IMR-90 (cell line): ENCODE results near the gene DZIP3. TPM values are rescaled to one million over a fixed set of nuclear protein-coding genes. Genes with fewer than 3 reads are reported as not detected.

Experiments used
- ATAC-seq: fragments of 200-7000 bp; cut with Tn5 transposase; 2 replicates; pipeline ENCODE4 v1.9.1; 2020; ENCODE audit warnings: low read depth, mild to moderate bottlenecking, moderate library complexity
- BruUV-seq: library from RNA; stranded (reverse); fragments of 400-500 nt; replicated peaks from 2 replicates; lab custom pipeline; 2021; lab: Mats Ljungman, UMichigan
- CTCF ChIA-PET: fragments of 300-600 bp; formaldehyde crosslinking; extraction: SDS; loops from one replicate; lab custom pipeline; 2021; ENCODE audit warnings: antibody characterized with exemption; lab: Yijun Ruan, JAX
- POLR2A ChIA-PET: fragments of 300-600 bp; sonication (Branson Sonifier 250); formaldehyde crosslinking; loops from one replicate; lab custom pipeline; 2022; ENCODE audit warnings: antibody characterized with exemption; ENCODE audit not compliant: unreplicated experiment; lab: Charles Lee
- DNase-seq: peaks from one replicate; pipeline ENCODE4 v3.0.0; 2013
- H2AFZ ChIP-seq: replicated peaks from 2 replicates; pipeline ENCODE3; 2013; ENCODE audit warnings: low read length, mild to moderate bottlenecking; ENCODE audit not compliant: poor library complexity
- H2AK5ac ChIP-seq: 2 replicates; pipeline ENCODE4 v1.6.1; 2013; ENCODE audit warnings: low read depth, low read length, inconsistent platforms
- H2AK9ac ChIP-seq: replicated peaks from 2 replicates; pipeline ENCODE3; 2013; ENCODE audit warnings: mild to moderate bottlenecking, low read depth, low read length, moderate library complexity; ENCODE audit not compliant: poor library complexity
- H2BK120ac ChIP-seq: 2 replicates; pipeline ENCODE4 v1.6.1; 2013; ENCODE audit warnings: low read depth, low read length, inconsistent platforms
- H2BK15ac ChIP-seq: 3 replicates; pipeline ENCODE4 v1.6.1; 2013; ENCODE audit warnings: low read depth, low read length, inconsistent platforms
- H2BK20ac ChIP-seq: 2 replicates; pipeline ENCODE4 v1.6.1; 2013; ENCODE audit warnings: low read depth, mild to moderate bottlenecking, inconsistent platforms, low read length, moderate library complexity
- H2BK5ac ChIP-seq: 2 replicates; pipeline ENCODE4 v1.6.1; 2013; ENCODE audit warnings: mild to moderate bottlenecking, low read depth, low read length, inconsistent platforms; ENCODE audit not compliant: poor library complexity, severe bottlenecking
- H3K14ac ChIP-seq: replicated peaks from 2 replicates; pipeline ENCODE4 v1.6.1; 2013; ENCODE audit warnings: low read depth, low read length, inconsistent platforms
- H3K18ac ChIP-seq: 2 replicates; pipeline ENCODE4 v1.6.1; 2013; ENCODE audit warnings: low read depth, low read length, control low read depth
- H3K23ac ChIP-seq: 2 replicates; pipeline ENCODE4 v1.6.1; 2013; ENCODE audit warnings: low read depth, low read length, inconsistent platforms
- H3K27ac ChIP-seq: 2 replicates; pipeline ENCODE4 v1.5.1; 2013; ENCODE audit warnings: mild to moderate bottlenecking, control low read depth, low read length; ENCODE audit not compliant: insufficient read depth
- H3K27me3 ChIP-seq: 2 replicates; pipeline ENCODE4 v1.6.1; 2013; ENCODE audit warnings: low read length; ENCODE audit not compliant: control insufficient read depth, insufficient read depth
- H3K36me3 ChIP-seq: 2 replicates; pipeline ENCODE4 v1.6.1; 2013; ENCODE audit warnings: low read length, mixed read lengths; ENCODE audit not compliant: control insufficient read depth, insufficient read depth
- H3K4ac ChIP-seq: 2 replicates; pipeline ENCODE4 v1.6.1; 2013; ENCODE audit warnings: low read depth, low read length, inconsistent platforms
- H3K4me1 ChIP-seq: 2 replicates; pipeline ENCODE4 v1.6.1; 2013; ENCODE audit warnings: low read length, mixed read lengths; ENCODE audit not compliant: control insufficient read depth, insufficient read depth
- H3K4me2 ChIP-seq: 2 replicates; pipeline ENCODE4 v1.6.1; 2013; ENCODE audit warnings: low read depth, mild to moderate bottlenecking, control low read depth, low read length, moderate library complexity
- H3K4me3 ChIP-seq: 2 replicates; pipeline ENCODE4 v1.5.1; 2013; ENCODE audit warnings: low read depth, mild to moderate bottlenecking, control low read depth, low read length, moderate library complexity; ENCODE audit not compliant: insufficient read depth
- H3K56ac ChIP-seq: 2 replicates; pipeline ENCODE4 v1.6.1; 2013; ENCODE audit warnings: low read length, inconsistent platforms; ENCODE audit not compliant: insufficient read depth; ENCODE audit errors: extremely low read depth
- H3K79me1 ChIP-seq, 2 experiments: 2 replicates each; pipeline ENCODE4 v1.6.1; 2013; ENCODE audit warnings: low read length in 2 of 2, inconsistent platforms in 1 of 2, low read depth in 1 of 2
- H3K9ac ChIP-seq: 2 replicates; pipeline ENCODE4 v1.6.1; 2013; ENCODE audit warnings: low read depth, low read length, control low read depth
- H3K9me1 ChIP-seq: 2 replicates; pipeline ENCODE4 v1.6.1; 2013; ENCODE audit warnings: low read length, inconsistent platforms; ENCODE audit not compliant: insufficient read depth
- H3K9me3 ChIP-seq: 2 replicates; pipeline ENCODE4 v1.6.1; 2013; ENCODE audit warnings: low read length; ENCODE audit not compliant: control insufficient read depth, insufficient read depth
- H4K20me1 ChIP-seq: 2 replicates; pipeline ENCODE4 v1.6.1; 2013; ENCODE audit warnings: low read length, inconsistent platforms; ENCODE audit not compliant: insufficient read depth
- H4K5ac ChIP-seq: 2 replicates; pipeline ENCODE4 v1.6.1; 2013; ENCODE audit warnings: mild to moderate bottlenecking, low read depth, low read length, control low read depth
- H4K8ac ChIP-seq, 2 experiments: 2 replicates each; pipeline ENCODE4 v1.6.1; 2013; ENCODE audit warnings: low read depth in 2 of 2, low read length in 2 of 2, control low read depth in 1 of 2, inconsistent platforms in 1 of 2
- H4K91ac ChIP-seq: 2 replicates; pipeline ENCODE4 v1.6.1; 2013; ENCODE audit warnings: low read depth, low read length, inconsistent platforms; ENCODE audit not compliant: insufficient read depth
- BHLHE40 ChIP-seq: fragments of 150-350 bp; IDR thresholded peaks from 2 replicates; pipeline ENCODE4 v1.6.1; 2016; ENCODE audit warnings: mild to moderate bottlenecking, low read depth, low read length
- CEBPB ChIP-seq: IDR thresholded peaks from 2 replicates; pipeline ENCODE4 v1.6.1; 2012; ENCODE audit warnings: low read depth, low read length, improper control_type of control experiment
- CTCF ChIP-seq: conservative IDR thresholded peaks from 2 replicates; pipeline ENCODE4 v1.5.1; 2012; ENCODE audit warnings: mild to moderate bottlenecking, low read depth, low read length, improper control_type of control experiment
- FOS ChIP-seq: fragments of 150-350 bp; IDR thresholded peaks from 2 replicates; pipeline ENCODE4 v1.6.1; 2016; ENCODE audit warnings: low read depth, low read length
- MAFK ChIP-seq: IDR thresholded peaks from 2 replicates; pipeline ENCODE4 v1.6.1; 2012; ENCODE audit warnings: low read depth, low read length, improper control_type of control experiment
- MXI1 ChIP-seq: IDR thresholded peaks from 2 replicates; pipeline ENCODE4 v1.6.1; 2012; ENCODE audit warnings: low read depth, mild to moderate bottlenecking, low read length, moderate library complexity, borderline replicate concordance
- NFE2L2 ChIP-seq: fragments of 150-350 bp; IDR thresholded peaks from 2 replicates; pipeline ENCODE4 v1.6.1; 2016; ENCODE audit warnings: low read depth, mild to moderate bottlenecking, low read length
- POLR2A ChIP-seq: IDR thresholded peaks from 2 replicates; pipeline ENCODE4 v1.6.1; 2012; ENCODE audit warnings: mild to moderate bottlenecking, low read depth, low read length
- RAD21 ChIP-seq: IDR thresholded peaks from 2 replicates; pipeline ENCODE4 v1.6.1; 2012; ENCODE audit warnings: low read length, improper control_type of control experiment
- RCOR1 ChIP-seq: IDR thresholded peaks from 2 replicates; pipeline ENCODE4 v1.6.1; 2012; ENCODE audit warnings: mild to moderate bottlenecking, low read length, improper control_type of control experiment; ENCODE audit not compliant: insufficient replicate concordance
- RFX5 ChIP-seq: IDR thresholded peaks from 2 replicates; pipeline ENCODE4 v1.8.0; 2012; ENCODE audit warnings: low read depth, mild to moderate bottlenecking, low read length, moderate library complexity
- SMC3 ChIP-seq: fragments of 150-350 bp; IDR thresholded peaks from 2 replicates; pipeline ENCODE4 v1.6.1; 2016; ENCODE audit warnings: low read depth, mild to moderate bottlenecking, antibody characterized with exemption, low read length, moderate library complexity
- WGBS, 2 experiments: methylation state at CpG; one replicate each; pipeline versions ENCODE4 v1.1.5 to v1.1.7; 2013; ENCODE audit warnings: missing lambda C conversion rate in 2 of 2; ENCODE audit not compliant: insufficient read length in 1 of 2; ENCODE audit errors: extremely low coverage in 2 of 2; 5-methylcytosine and 5-hydroxymethylcytosine counted together
- dilution Hi-C: fragments of 300-500 bp; cut with HindIII; formaldehyde crosslinking; loops from one replicate; pipeline ENCODE4 v1.14.3; 2018; ENCODE audit warnings: low sequenced_read_pairs; ENCODE audit not compliant: unreplicated experiment
- in situ Hi-C: fragments of 300-500 bp; cut with MboI; formaldehyde crosslinking; loops from 3 replicates; pipeline ENCODE4 v1.14.3; 2019; ENCODE audit warnings: low sequenced_read_pairs, inconsistent platforms, mixed read lengths
- intact Hi-C: fragments of 100-400 bp; cut with micrococcal nuclease; formaldehyde crosslinking; loops from 2 replicates; pipeline ENCODE4 v1.10.0; 2022
- polyA plus RNA-seq, 3 experiments: library from polyadenylated mRNA; depleted of rRNA; stranded (reverse); fragments of >200 nt; gene quantifications; 2 replicates each; pipeline ENCODE4 v1.2.3, GENCODE V29; 2012; ENCODE audit warnings: low replicate concordance in 1 of 3
- total RNA-seq: library from RNA; depleted of rRNA; stranded (reverse); fragments of >200 nt; gene quantifications from 2 replicates; pipeline ENCODE4 v1.2.3, GENCODE V29; 2012

The DZIP3 gene
- total and polyA plus RNA-seq, 2 of the 4 experiments (the other 2 are of a cell fraction), result 7.0 to 9.9 TPM

GRCh38 chr3:108569336-108569735 is 20.2 kb upstream of the DZIP3 start:
- no peaks in the 10 kb centered on the region for H3K36me3 ChIP-seq
- TF ChIP-seq RFX5 (no peak), RAD21 (no peak), MAFK (no peak), CEBPB (no peak), NFE2L2 (no peak), MXI1 (no peak), CTCF (no peak), FOS (no peak), SMC3 (no peak), POLR2A (no peak), RCOR1 (no peak), BHLHE40 (no peak)
- no peaks in the 10 kb centered on the region for H3K9me3 ChIP-seq
- H3K9ac ChIP-seq, result no peak overlapping the region
- H3K4ac ChIP-seq, result no peak overlapping the region
- POLR2A ChIA-PET, result no interaction called here
- no peak overlapping the region for H2BK120ac ChIP-seq
- no CpG with 5 or more reads among the region's 4 CpGs for WGBS, 2 experiments
- no peaks in the 10 kb centered on the region for H3K27me3 ChIP-seq
- H4K5ac ChIP-seq, result no peak overlapping the region
- H4K91ac ChIP-seq, result no peak overlapping the region
- H4K8ac ChIP-seq, result no peak overlapping the region
- no peak overlapping the region for H2AK5ac ChIP-seq
- H3K9me1 ChIP-seq, result no peaks in the 10 kb centered on the region
- peaks cover 0 to 4% of the 10 kb centered on the region in 2 experiments; a peak in 1 of 4 replicates for H3K79me1 ChIP-seq
- H3K4me1 ChIP-seq, result no peaks in the 10 kb centered on the region
- intact Hi-C loops, result no loop called here
- H3K23ac ChIP-seq, result no peak overlapping the region
- H3K27ac ChIP-seq, result no peak overlapping the region
- dilution Hi-C loops, result no loop called here
- H4K20me1 ChIP-seq, result no peaks in the 10 kb centered on the region
- BruUV-seq, result no TSS peak
- no peak overlapping the region for H3K56ac ChIP-seq
- in situ Hi-C loops, result no loop called here
- H3K4me3 ChIP-seq, result no peak overlapping the region
- H3K18ac ChIP-seq, result no peak overlapping the region
- no peak overlapping the region for H2BK15ac ChIP-seq
- H3K14ac ChIP-seq, result no peak overlapping the region
- no peak overlapping the region for H2AFZ ChIP-seq
- no peak overlapping the region for H3K4me2 ChIP-seq
- H2AK9ac ChIP-seq, result no peak overlapping the region
- ATAC-seq, result no peak
- CTCF ChIA-PET, result no interaction called here
- no peak overlapping the region for H2BK20ac ChIP-seq
- no peak for DNase-seq
- no peak overlapping the region for H2BK5ac ChIP-seq
